Right cardiac atrium (tissue), 5 donors: ENCODE measurements around the gene SEMA3A. TPM values are rescaled to one million over a fixed set of nuclear protein-coding genes. Genes with fewer than 3 reads are reported as not detected.
"Not testable (repeated sequence)": the region's sequence is repeated elsewhere in the genome, so short reads cannot be mapped to it uniquely, and the experiment has no call there.

Source experiments
- ATAC-seq, 2 donors: fragments of 200-7000 bp; cut with Tn5 transposase; one replicate each; pipeline versions ENCODE4 v1.8.0 to v1.9.1; 2020; ENCODE audit warnings: moderate library complexity in 2 of 2, mild to moderate bottlenecking in 1 of 2
- DNase-seq, 3 donors: peaks; one replicate each; pipeline ENCODE4 v3.0.0-alpha.2; 2020
- H3K27ac ChIP-seq: one replicate; pipeline ENCODE4 v1.5.1; 2013; ENCODE audit warnings: mild to moderate bottlenecking, low read length, control low read depth, moderate library complexity
- H3K27me3 ChIP-seq: one replicate; pipeline ENCODE4 v1.6.1; 2013; ENCODE audit not compliant: control insufficient read depth, insufficient read depth
- H3K4me1 ChIP-seq: one replicate; pipeline ENCODE4 v1.6.1; 2013; ENCODE audit warnings: low read length; ENCODE audit not compliant: control insufficient read depth, insufficient read depth
- H3K4me3 ChIP-seq: one replicate; pipeline ENCODE4 v1.5.1; 2013; ENCODE audit warnings: low read length, control low read depth
- H3K9me3 ChIP-seq: one replicate; pipeline ENCODE4 v1.6.1; 2013; ENCODE audit warnings: low read length; ENCODE audit not compliant: control insufficient read depth
- WGBS: extraction: QIAGEN DNeasy Blood & Tissue Kit; methylation state at CpG from one replicate; pipeline ENCODE4 v1.1.7; 2013; 5-methylcytosine and 5-hydroxymethylcytosine counted together
- intact Hi-C, 4 donors: fragments of 100-400 bp; cut with DNase I; formaldehyde crosslinking; loops; one replicate each; pipeline versions ENCODE4 v1.11.0 to v1.14.0; 2022 to 2023
- polyA plus RNA-seq: library from polyadenylated mRNA; stranded (reverse); fragments of 200-250 nt; gene quantifications from one replicate; pipeline ENCODE4 v1.2.3, GENCODE V29; 2013
- total RNA-seq, 4 donors: library from RNA; stranded (reverse); fragmentation: NEBNext Ultra II Directional; extraction: Animal tissue kit (Norgen Biotek cat#: 25700); gene quantifications; one replicate each; pipeline ENCODE4 v1.2.1, GENCODE V29; 2021
- donor health status: healthy with polysubstance abuse.
- donor health status: DM: no; HTN: yes; CAD: no.
- donor health status: DM: no; HTN: no; CAD: no.
- donor health status: DM: no; HTN: yes; CAD: no; lungs with severe emphysema.
- donor health status: DM: yes; HTN: yes; CAD: no.

SEMA3A gene
- total and polyA plus RNA-seq, 5 donors: 1.2 to 22.4 (median 10.0) TPM

DNA sequence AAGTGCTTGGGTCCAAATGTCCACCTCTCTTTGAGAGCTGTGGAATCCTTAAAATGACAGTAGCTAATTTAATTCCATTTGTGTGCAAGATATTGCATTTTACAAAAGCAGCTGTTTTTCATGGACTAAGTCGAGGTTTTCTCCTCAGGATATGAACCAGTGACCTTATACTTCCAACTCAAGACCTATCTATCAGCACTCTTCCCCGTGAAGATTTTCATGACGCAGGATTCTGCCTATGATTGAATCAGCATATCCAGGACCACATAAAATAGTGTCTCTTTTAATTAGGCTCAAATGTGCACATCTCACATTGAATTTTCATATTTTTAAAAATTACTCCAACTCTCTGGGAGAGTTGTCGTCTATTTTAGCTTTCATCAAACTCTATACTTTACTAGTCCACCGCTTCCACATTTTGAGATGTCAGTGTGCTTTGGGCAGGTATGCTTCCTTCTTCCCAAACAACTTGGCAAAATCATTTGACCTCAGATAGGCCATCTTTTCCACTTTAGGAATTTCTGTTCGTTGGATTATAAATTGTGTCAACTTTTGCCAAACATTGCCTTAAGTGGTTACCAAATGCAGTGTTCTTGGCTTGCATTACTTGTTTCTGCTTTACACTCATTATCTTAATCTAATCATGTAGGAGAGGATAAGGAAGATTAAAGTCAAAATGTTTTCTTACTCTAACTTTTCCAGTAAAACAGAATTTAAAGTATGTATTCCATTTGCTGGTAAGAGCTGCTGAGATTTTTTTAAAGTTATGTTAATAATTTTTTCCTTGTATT is 39.4 kb downstream of the SEMA3A start:
- Histone ChIP-seq H3K4me3 (no peak overlapping the region), H3K4me1 (no peaks in the 10 kb centered on the region), H3K27me3 (no peaks in the 10 kb centered on the region), H3K27ac (no peak overlapping the region), H3K9me3 (no peaks in the 10 kb centered on the region)
- no peak for DNase-seq
- ATAC-seq: no peak
- intact Hi-C loops: no loop called here
- WGBS: 55% methylated on average over 6 of the region's 6 CpGs

DNA sequence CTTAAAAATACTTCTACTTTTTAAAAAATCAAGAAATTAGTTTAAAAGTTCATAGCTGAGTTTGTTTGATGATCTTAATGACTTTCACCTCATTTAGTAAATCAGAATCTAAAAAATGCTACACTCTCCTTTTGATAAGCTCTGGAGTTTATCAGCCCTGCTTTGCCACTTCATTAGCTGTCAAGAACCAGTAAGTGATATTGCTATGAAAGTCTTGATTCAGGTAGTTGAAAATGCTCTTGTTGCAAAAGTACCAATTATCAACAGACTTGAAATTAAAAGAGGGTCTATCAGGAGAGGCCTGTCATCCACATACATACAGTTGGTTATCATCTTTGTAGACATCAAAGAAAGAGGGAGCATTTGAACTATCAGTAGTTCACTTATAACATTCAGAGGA is 41.6 kb downstream of the SEMA3A start:
- intact Hi-C loops: no loop called here
- no peak overlapping the region for H3K4me3 ChIP-seq
- no peaks in the 10 kb centered on the region for H3K4me1 ChIP-seq
- no peak for DNase-seq
- no peaks in the 10 kb centered on the region for H3K27me3 ChIP-seq
- no peaks in the 10 kb centered on the region for H3K9me3 ChIP-seq
- no peak overlapping the region for H3K27ac ChIP-seq
- no peak for ATAC-seq

DNA sequence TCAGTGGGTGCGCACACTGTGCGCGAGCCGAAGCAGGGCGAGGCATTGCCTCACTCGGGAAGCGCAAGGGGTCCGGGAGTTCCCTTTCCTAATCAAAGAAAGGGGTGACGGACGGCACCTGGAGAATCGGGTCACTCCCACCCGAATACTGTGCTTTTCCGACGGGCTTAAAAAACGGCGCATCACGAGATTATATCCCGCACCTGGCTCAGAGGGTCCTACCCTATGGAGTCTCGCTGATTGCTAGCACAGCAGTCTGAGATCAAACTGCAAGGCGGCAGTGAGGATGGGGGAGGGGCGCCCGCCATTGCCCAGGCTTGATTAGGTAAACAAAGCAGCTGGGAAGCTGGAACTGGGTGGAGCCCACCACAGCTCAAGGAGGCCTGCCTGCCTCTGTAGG is 44.2 kb downstream of the SEMA3A start:
- ATAC-seq, H3K4me1 ChIP-seq, H3K9me3 ChIP-seq, intact Hi-C loops, H3K4me3 ChIP-seq, H3K27me3 ChIP-seq, H3K27ac ChIP-seq: not testable (repeated sequence)
- 96% methylated on average over 22 of the region's 22 CpGs for WGBS
- peak in 1 of 3 donors; percentile 20 for DNase-seq

DNA sequence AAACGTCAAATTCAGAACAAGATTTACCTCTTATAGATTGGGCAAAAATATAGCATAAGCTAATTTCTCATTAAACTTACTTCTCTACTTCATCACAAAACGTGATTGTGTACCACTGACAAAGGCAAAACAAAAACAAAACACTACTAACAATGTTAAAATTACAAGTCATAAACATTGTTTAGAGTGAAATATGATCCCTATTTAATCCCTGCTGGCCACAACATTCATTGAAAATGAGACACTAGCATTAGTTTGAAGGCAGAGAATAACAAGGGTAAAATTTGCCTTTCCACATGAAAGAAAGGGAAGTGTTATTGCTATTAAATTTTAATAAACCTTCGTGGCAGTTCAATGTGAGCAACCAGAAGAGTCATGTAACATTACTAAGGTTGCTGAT is 45.0 kb downstream of the SEMA3A start:
- intact Hi-C loops: no loop called here
- DNase-seq (no peak), ATAC-seq (no peak)
- no peaks in the 10 kb centered on the region for H3K4me1 ChIP-seq
- H3K4me3 ChIP-seq: no peak overlapping the region
- WGBS: 83% methylated on average over 3 of the region's 3 CpGs
- no peaks in the 10 kb centered on the region for H3K9me3 ChIP-seq
- no peaks in the 10 kb centered on the region for H3K27me3 ChIP-seq
- no peak overlapping the region for H3K27ac ChIP-seq

DNA sequence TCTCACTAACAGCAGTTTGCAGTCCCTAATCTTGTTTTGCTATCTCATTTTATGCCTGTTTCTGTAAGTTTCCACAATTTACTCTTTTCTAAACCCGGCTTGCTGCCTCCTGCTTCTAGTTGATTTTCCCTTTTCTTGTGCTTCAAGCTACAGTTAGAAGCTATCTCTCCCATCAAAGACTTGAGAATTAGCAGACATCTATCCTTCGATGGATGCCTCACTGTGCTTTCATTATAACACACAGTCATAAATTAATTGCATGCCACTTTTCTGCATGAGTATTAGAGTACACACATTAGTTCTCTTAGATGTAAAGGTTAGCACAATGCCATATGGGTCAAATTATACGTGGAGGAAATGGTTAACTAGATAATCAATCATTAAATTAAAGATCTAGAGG is 48.7 kb downstream of the SEMA3A start:
- intact Hi-C loops: no loop called here
- WGBS: 63% methylated on average over 3 of the region's 3 CpGs
- H3K4me3 ChIP-seq: no peak overlapping the region
- no peaks in the 10 kb centered on the region for H3K4me1 ChIP-seq
- H3K27ac ChIP-seq: no peak overlapping the region
- DNase-seq (no peak), ATAC-seq (no peak)
- no peaks in the 10 kb centered on the region for H3K27me3 ChIP-seq
- H3K9me3 ChIP-seq: no peaks in the 10 kb centered on the region

DNA sequence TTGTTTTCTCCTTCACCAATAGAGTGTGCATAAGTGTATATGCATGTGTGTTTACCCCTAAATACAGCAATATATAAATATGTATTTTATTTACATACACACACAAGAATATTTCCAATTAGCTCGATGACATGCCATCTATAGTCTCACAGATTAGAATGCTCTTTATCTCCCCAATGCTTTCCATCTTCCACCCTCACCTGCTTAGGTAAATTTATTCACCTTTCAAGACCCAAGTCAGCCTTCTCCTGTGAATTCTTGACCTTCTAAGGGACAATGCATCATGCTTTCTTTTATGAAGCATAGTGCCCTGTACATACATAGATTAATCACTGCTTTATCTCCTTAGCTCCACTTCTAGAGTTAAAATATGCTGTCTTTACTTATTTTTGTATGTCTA is 49.7 kb downstream of the SEMA3A start:
- Histone ChIP-seq H3K27ac (no peak overlapping the region), H3K4me3 (no peak overlapping the region), H3K9me3 (no peaks in the 10 kb centered on the region), H3K4me1 (no peaks in the 10 kb centered on the region), H3K27me3 (no peaks in the 10 kb centered on the region)
- intact Hi-C loops: no loop called here
- 86% methylated on average over 1 of the region's 1 CpG for WGBS
- ATAC-seq (no peak), DNase-seq (no peak)

DNA sequence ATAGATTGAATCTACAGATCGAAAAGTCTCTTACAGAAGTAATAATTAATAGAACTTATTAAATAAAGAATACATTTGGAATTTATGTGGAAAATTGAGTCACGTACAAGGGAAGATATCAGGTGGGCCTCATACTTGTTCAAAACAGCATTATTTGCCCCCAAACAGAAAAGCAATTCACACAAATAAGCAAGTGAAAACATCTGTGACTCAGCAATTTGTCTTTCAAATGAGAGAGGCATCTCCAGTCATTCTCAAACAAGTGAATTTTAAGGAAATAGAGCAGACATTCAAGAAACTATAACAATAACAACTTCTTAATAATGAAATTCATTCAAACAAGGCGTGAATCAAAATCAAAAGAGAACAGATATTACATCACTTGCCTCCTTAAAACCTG is 50.1 kb downstream of the SEMA3A start:
- intact Hi-C loops: no loop called here
- no peak overlapping the region for H3K4me3 ChIP-seq
- ATAC-seq: no peak
- H3K27me3 ChIP-seq: no peaks in the 10 kb centered on the region
- no peak overlapping the region for H3K27ac ChIP-seq
- 92% methylated on average over 3 of the region's 3 CpGs for WGBS
- no peaks in the 10 kb centered on the region for H3K4me1 ChIP-seq
- DNase-seq: no peak
- no peaks in the 10 kb centered on the region for H3K9me3 ChIP-seq

DNA sequence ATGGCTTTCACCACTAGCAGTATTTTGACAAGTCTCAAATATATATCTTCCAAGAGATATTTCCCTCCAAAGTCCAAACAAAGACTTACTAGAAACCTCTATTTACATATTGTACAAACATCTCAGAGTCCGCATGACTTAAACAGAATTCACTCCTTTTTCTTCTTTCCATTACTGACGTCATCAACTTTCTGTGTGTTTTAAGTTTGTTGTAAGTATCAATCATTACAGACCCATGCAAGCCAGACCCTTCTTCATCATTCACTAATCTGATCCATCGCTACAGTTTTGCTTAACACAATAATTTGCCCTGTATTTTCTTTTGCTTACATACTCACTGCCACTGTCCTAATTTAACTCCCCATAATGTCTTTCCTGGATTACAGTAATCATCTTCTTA is 51.9 kb downstream of the SEMA3A start:
- no peaks in the 10 kb centered on the region for H3K4me1 ChIP-seq
- no peak overlapping the region for H3K4me3 ChIP-seq

DNA sequence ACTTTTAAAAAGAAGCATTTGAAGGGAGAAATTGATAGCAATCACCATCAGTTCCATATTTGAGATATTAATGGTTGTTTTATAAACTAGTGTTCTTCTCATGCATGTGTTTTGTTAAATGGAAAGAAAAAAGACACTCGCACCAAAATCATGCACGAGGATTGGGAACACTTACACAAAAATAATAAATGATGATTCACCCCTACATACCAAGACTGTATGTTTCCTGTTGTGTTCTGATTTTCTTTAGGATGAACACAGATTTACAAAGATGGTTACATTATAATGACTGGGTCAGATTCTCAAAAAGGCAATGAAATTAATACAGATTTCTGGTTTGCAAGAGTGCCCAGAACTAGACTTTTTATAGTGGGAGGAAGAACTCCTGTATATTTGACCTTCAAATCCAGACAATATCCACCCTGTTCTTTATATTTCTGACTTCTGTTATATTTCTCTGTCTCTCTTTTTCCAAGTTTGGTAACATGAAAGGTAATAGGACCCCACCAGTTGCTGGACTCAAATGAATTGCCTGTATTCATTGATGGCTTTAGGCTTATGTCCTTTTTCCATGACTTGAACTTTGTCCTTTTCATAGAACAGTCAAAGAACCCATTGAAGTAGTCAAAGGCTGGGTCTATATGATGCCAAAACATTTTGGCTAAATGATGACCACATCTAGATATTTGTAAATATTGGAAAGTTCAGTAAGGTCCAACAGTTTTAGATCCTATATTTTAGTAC is 54.4 kb downstream of the SEMA3A start:
- Histone ChIP-seq H3K9me3 (no peaks in the 10 kb centered on the region), H3K4me3 (no peak overlapping the region), H3K27ac (no peak overlapping the region), H3K27me3 (no peaks in the 10 kb centered on the region), H3K4me1 (no peaks in the 10 kb centered on the region)
- DNase-seq (no peak), ATAC-seq (no peak)
- 76% methylated on average over 2 of the region's 2 CpGs for WGBS
- intact Hi-C loops: no loop called here

More for the DNA sequence above, 51.9 kb downstream of the SEMA3A start:
- no peaks in the 10 kb centered on the region for H3K27me3 ChIP-seq
- ATAC-seq (no peak), DNase-seq (no peak)
- no peak overlapping the region for H3K27ac ChIP-seq
- WGBS: 85% methylated on average over 3 of the region's 3 CpGs
- intact Hi-C loops: no loop called here
- no peaks in the 10 kb centered on the region for H3K9me3 ChIP-seq

DNA sequence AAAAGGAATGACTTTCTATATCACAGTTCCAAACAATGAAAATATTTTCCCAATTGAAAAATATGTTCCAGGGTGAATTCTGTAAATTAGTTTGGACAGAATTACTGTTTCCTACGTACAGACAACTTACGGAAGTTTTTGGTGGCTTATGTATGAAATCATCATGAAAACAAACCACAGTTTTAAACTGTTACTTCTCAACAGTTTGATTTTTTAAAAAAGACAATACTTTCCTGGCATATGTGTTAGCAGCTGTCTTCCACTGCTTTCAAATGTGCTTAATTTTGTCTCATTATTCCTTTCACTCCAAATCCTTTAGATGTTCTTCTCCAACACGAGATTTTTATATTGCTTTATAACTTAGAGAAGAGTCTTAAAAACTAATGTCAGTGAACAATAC is 56.2 kb downstream of the SEMA3A start:
- H3K27me3 ChIP-seq: no peaks in the 10 kb centered on the region
- H3K4me1 ChIP-seq: no peaks in the 10 kb centered on the region
- WGBS: 74% methylated on average over 3 of the region's 3 CpGs
- no peak for ATAC-seq
- no peak overlapping the region for H3K27ac ChIP-seq
- no peaks in the 10 kb centered on the region for H3K9me3 ChIP-seq
- DNase-seq: no peak
- H3K4me3 ChIP-seq: no peak overlapping the region
- intact Hi-C loops: no loop called here

DNA sequence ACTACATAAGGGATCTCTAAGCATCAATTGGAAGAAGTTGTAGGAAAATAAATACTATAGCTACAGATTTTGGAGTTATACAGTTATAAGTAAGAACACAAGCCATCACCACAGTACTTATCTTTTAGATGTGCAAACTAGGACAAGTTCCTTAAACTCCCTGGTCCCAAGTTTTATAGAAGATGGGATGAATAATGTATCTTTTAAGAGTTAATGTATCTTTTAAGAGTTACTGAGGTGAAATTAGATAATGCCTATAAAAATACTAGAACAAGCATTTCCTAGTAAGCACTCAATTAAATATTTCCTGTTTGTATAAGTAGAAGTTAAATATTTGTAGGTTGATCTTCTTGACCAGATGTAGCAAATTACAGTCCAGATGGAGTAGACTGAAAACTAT is 56.8 kb downstream of the SEMA3A start:
- DNase-seq (no peak), ATAC-seq (no peak)
- Histone ChIP-seq H3K4me3 (no peak overlapping the region), H3K9me3 (no peaks in the 10 kb centered on the region), H3K4me1 (no peaks in the 10 kb centered on the region), H3K27me3 (no peaks in the 10 kb centered on the region), H3K27ac (no peak overlapping the region)
- intact Hi-C loops: no loop called here
